AG04450 (cell line): ENCODE measurements around the gene CFAP210. TPM values are rescaled to one million over a fixed set of nuclear protein-coding genes. Genes with fewer than 3 reads are reported as not detected.

Experiments
- CTCF ChIA-PET: fragments of 300-600, 350-600 bp; formaldehyde crosslinking; extraction: SDS; loops from one replicate; lab custom pipeline; 2022; ENCODE audit warnings: antibody characterized with exemption, inconsistent platforms; lab: Charles Lee
- POLR2A ChIA-PET: fragments of 350-600 bp; formaldehyde crosslinking; extraction: SDS; loops from one replicate; lab custom pipeline; 2021; ENCODE audit warnings: antibody characterized with exemption, inconsistent platforms; lab: Yijun Ruan, JAX
- DNase-seq: peaks from one replicate; pipeline ENCODE4 v3.0.0-alpha.2; 2011; ENCODE audit warnings: low read depth, low spot score
- H3K27ac ChIP-seq: one replicate; pipeline ENCODE4 v1.5.1; 2012; ENCODE audit warnings: low read depth, low read length, control low read depth
- H3K27me3 ChIP-seq: one replicate; pipeline ENCODE4 v1.6.0; 2012; ENCODE audit warnings: low read length; ENCODE audit not compliant: control insufficient read depth, insufficient read depth
- H3K4me3 ChIP-seq: 2 replicates; pipeline ENCODE4 v1.5.1; 2011; ENCODE audit warnings: mild to moderate bottlenecking, low read depth, low read length, control low read depth
- H3K9me3 ChIP-seq: 2 replicates; pipeline ENCODE4 v1.5.1; 2012; ENCODE audit warnings: low read length; ENCODE audit not compliant: control insufficient read depth, insufficient read depth
- polyA plus RNA-seq: library from polyadenylated mRNA; depleted of rRNA; stranded (reverse); fragments of >200 nt; gene quantifications from 2 replicates; pipeline ENCODE4 v1.2.3, GENCODE V29; 2011
- TF ChIP-seq, protein P1 (sequence below): IDR thresholded peaks from 2 replicates; pipeline ENCODE4 v1.5.1; 2011; ENCODE audit warnings: low read depth, low read length, control low read depth, inconsistent platforms

CFAP210 gene
- polyA plus RNA-seq, 1 experiment, result not detected

DNA sequence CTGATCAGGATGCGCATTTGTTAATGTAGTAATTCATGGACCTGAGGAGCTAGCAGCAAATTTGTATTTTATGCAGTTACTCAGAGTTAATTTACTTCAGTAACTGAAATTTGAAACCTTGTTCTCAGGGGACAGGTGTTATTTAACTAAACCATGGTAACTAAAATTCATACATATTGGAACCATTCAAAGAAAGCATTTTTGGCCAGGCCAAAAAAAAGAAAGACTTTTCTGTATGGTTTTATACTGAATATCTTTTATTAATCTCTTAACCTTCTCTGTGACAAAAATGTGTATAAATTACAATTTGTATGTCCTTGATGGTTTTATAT, 35.0 kb upstream of the CFAP210 start:
- TF ChIP-seq, protein P1, sequence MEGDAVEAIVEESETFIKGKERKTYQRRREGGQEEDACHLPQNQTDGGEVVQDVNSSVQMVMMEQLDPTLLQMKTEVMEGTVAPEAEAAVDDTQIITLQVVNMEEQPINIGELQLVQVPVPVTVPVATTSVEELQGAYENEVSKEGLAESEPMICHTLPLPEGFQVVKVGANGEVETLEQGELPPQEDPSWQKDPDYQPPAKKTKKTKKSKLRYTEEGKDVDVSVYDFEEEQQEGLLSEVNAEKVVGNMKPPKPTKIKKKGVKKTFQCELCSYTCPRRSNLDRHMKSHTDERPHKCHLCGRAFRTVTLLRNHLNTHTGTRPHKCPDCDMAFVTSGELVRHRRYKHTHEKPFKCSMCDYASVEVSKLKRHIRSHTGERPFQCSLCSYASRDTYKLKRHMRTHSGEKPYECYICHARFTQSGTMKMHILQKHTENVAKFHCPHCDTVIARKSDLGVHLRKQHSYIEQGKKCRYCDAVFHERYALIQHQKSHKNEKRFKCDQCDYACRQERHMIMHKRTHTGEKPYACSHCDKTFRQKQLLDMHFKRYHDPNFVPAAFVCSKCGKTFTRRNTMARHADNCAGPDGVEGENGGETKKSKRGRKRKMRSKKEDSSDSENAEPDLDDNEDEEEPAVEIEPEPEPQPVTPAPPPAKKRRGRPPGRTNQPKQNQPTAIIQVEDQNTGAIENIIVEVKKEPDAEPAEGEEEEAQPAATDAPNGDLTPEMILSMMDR, result no peak
- CTCF ChIA-PET, result no interaction called here
- POLR2A ChIA-PET, result no interaction called here
- H3K27me3 ChIP-seq, result peaks cover 7% of the 10 kb centered on the region
- no peak overlapping the region for H3K27ac ChIP-seq
- DNase-seq, result no peak
- no peak overlapping the region for H3K4me3 ChIP-seq
- no peaks in the 10 kb centered on the region for H3K9me3 ChIP-seq

DNA sequence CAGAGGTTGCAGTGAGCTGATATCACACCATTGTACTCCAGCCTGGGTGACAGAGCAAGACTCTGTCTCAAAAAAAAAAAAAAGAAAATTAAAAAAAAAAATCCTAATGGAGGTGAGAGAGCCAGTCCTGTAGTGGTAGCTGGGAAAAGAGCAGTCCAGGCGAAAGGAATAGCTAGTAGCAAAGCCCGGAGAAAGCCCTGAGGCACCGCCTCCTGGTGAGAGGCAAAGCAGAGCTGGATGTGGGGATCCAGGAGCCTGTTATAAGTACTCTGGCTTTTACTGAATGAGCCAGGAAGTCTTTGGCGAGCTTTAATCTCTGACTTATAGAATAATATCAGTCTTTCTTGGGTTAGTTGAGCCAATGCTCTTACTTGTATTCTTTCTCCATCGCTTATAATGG, 32.9 kb upstream of the CFAP210 start:
- H3K9me3 ChIP-seq, result no peaks in the 10 kb centered on the region
- ChIA-PET POLR2A (no interaction called here), CTCF (no interaction called here)
- TF ChIP-seq, protein P1, result no peak
- no peak overlapping the region for H3K4me3 ChIP-seq
- H3K27ac ChIP-seq, result no peak overlapping the region
- no peak for DNase-seq
- H3K27me3 ChIP-seq, result peaks cover 1% of the 10 kb centered on the region

DNA sequence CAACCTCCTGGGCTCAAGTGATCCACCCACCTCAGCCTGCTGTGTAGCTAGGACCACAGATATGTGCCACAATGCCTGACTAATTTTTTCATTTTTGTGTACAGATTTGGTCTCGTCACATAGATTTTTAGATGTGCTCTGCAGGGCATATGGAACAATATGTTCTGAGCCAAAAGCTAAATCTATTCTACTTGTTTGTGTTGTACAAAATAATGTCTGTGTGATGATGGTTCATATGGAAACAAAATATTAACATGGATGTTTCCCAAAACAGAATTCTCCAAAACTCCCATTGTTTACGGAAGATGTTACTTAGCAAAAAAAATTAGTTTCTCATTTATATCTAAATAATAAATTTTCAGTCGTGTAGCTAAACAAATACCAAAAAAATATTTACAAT, 26.8 kb upstream of the CFAP210 start:
- Histone ChIP-seq H3K9me3 (no peaks in the 10 kb centered on the region), H3K4me3 (no peak overlapping the region), H3K27me3 (no peaks in the 10 kb centered on the region), H3K27ac (no peak overlapping the region)
- ChIA-PET POLR2A (no interaction called here), CTCF (no interaction called here)
- TF ChIP-seq, protein P1, result no peak
- no peak for DNase-seq

DNA sequence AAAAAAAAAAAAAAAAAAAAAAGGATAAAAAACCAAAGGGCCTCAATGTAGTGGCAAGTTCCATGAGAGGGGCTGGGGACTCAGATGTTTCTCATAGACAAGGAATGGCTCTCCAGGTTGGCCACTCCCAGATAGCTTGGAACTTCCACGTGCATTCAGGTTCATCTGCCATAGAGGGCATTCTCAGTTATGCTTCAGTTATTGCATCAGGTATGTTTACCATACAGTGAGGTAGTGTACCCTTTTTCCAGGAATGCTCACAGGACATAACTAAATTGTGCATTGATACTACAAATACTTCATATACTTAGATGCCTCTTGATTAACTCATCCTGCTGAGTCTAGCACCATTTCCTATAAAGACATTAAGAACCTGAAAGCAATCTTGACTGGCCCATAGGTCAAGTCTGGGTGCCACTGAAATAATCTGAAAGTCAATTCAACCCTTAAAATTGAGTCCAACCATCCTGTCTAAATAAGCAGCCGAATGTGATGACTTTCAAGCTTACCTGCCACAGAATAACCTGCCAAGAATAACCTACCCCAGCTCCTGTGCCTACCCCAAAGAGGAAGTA, 24.8 kb upstream of the CFAP210 start:
- no peak for DNase-seq
- ChIA-PET CTCF (no interaction called here), POLR2A (no interaction called here)
- Histone ChIP-seq H3K4me3 (no peak overlapping the region), H3K27ac (no peak overlapping the region), H3K27me3 (no peaks in the 10 kb centered on the region), H3K9me3 (no peaks in the 10 kb centered on the region)
- TF ChIP-seq, protein P1, result no peak

DNA sequence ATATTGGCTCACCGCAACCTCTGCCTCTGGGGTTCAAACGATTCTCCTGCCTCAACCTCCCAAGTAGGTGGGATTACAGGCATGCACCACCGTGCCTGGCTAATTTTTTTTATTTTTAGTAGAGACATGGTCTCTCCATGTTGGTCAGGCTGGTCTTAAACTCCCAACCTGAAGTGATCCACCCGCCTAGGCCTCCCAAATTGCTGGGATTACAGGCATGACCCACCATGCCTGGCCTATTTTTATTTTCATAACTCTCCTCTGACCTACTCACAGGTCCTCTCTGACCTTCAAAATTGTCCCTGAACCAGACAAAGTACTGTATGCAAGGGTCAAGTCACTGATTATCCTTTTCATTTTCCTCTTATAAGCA, 23.5 kb upstream of the CFAP210 start:
- POLR2A ChIA-PET, result no interaction called here
- TF ChIP-seq, protein P1, result no peak
- DNase-seq, result no peak
- no peak overlapping the region for H3K4me3 ChIP-seq
- no peaks in the 10 kb centered on the region for H3K9me3 ChIP-seq
- no peak overlapping the region for H3K27ac ChIP-seq
- H3K27me3 ChIP-seq, result no peaks in the 10 kb centered on the region
- CTCF ChIA-PET, result no interaction called here
